Psoas muscle (tissue), 8 donors: ENCODE results near the gene MBD3L4. TPM values are rescaled to one million over a fixed set of nuclear protein-coding genes. Genes with fewer than 3 reads are reported as not detected.
"Not testable (repeated sequence)": the region's sequence is repeated elsewhere in the genome, so short reads cannot be mapped to it uniquely, and the experiment has no call there.

Source experiments
- ATAC-seq, 4 donors: fragments of 200-7000 bp; cut with Tn5 transposase; one replicate each; pipeline ENCODE4 v1.9.1; 2020; ENCODE audit warnings: moderate library complexity in 3 of 4, mild to moderate bottlenecking in 2 of 4
- DNase-seq, 2 donors: peaks; one replicate each; pipeline ENCODE4 v3.0.0-alpha.2; 2020
- H3K27ac ChIP-seq: fragments of 200-600 bp; one replicate; pipeline ENCODE4 v1.8.0; 2022
- H3K27me3 ChIP-seq, 3 donors: fragments of 200-600 bp in 1 of 3; one replicate each; pipeline versions ENCODE4 v1.6.1 to v1.8.0; 2013 to 2022; ENCODE audit warnings: low read length in 2 of 3, mild to moderate bottlenecking in 2 of 3, moderate library complexity in 1 of 3; ENCODE audit not compliant: insufficient read depth in 3 of 3
- H3K36me3 ChIP-seq, 2 donors: fragments of 200-600 bp in 1 of 2; one replicate each; pipeline versions ENCODE4 v1.6.1 to v1.8.0; 2013 to 2022; ENCODE audit warnings: low read depth in 1 of 2, mild to moderate bottlenecking in 1 of 2, moderate library complexity in 1 of 2; ENCODE audit not compliant: insufficient read depth in 1 of 2
- H3K4me1 ChIP-seq: fragments of 200-600 bp; one replicate; pipeline ENCODE4 v1.8.0; 2022
- H3K4me3 ChIP-seq: fragments of 200-600 bp; one replicate; pipeline ENCODE4 v1.8.0; 2022; ENCODE audit warnings: mild to moderate bottlenecking
- H3K9me3 ChIP-seq: fragments of 200-600 bp; one replicate; pipeline ENCODE4 v1.8.0; 2022
- WGBS, 3 donors: extraction: QIAGEN DNeasy Blood & Tissue Kit; methylation state at CpG; one replicate each; pipeline versions ENCODE4 v1.1.6 to v1.1.7; 2013; 5-methylcytosine and 5-hydroxymethylcytosine counted together
- intact Hi-C, 2 donors: fragments of 100-400 bp; cut with DNase I; formaldehyde crosslinking; loops; one replicate each; pipeline versions ENCODE4 v1.11.0 to v1.14.2; 2022
- long read RNA-seq, 2 donors: library from polyadenylated mRNA; unstranded; transcript quantifications; one replicate each; pipeline ENCODE4 v2.0.0, GENCODE V29; 2021
- polyA plus RNA-seq, 3 donors: library from polyadenylated mRNA; stranded (reverse); fragments of 200-250 nt; gene quantifications; one replicate each; pipeline ENCODE4 v1.2.3, GENCODE V29; 2013
- total RNA-seq, 4 donors: library from RNA; stranded (reverse); fragmentation: NEBNext Ultra II Directional in 2 of 4; extraction: Animal tissue kit (Norgen Biotek cat#: 25700) in 2 of 4; gene quantifications; one replicate each; pipeline versions ENCODE4 v1.2.1 to v1.2.4, GENCODE V29; 2021 to 2023
- TF ChIP-seq, protein P1 (sequence below): fragments of 200-600 bp; IDR thresholded peaks from one replicate; pipeline ENCODE4 v1.8.0; 2022; ENCODE audit warnings: antibody characterized with exemption
- donor health status: healthy with polysubstance abuse.
- donor health status: DM: no; HTN: no; CAD: no; lungs with moderate emphysema.
- donor health status: Bipolar disorder and iron deficiency.
- donor health status: healthy.
- donor health status: DM: yes; HTN: yes; CAD: no.
- donor health status: DM: no; HTN: no; CAD: no.
- donor health status: DM: no; HTN: no; CAD: no.
- donor health status: DM: yes; HTN: yes; CAD: no.

Gene MBD3L4
- total RNA-seq (not detected), polyA plus RNA-seq (not detected)
- long read RNA-seq, donor 1 = 0 reads
- long read RNA-seq, donor 2 = 0 reads

GRCh38 chr19:7040079-7040478 is at the start of gene MBD3L4:
Gene MBD3L4, minus strand, starts transcription at chr19:7040179. Its CDS starts 35 bp downstream, at chr19:7040144.
- H3K27me3 ChIP-seq, H3K36me3 ChIP-seq, H3K4me1 ChIP-seq, DNase-seq, ATAC-seq, H3K9me3 ChIP-seq, H3K4me3 ChIP-seq, intact Hi-C loops, H3K27ac ChIP-seq: not testable (repeated sequence)
- WGBS, 3 donors = no CpG with 5 or more reads among the region's 9 CpGs

DNA sequence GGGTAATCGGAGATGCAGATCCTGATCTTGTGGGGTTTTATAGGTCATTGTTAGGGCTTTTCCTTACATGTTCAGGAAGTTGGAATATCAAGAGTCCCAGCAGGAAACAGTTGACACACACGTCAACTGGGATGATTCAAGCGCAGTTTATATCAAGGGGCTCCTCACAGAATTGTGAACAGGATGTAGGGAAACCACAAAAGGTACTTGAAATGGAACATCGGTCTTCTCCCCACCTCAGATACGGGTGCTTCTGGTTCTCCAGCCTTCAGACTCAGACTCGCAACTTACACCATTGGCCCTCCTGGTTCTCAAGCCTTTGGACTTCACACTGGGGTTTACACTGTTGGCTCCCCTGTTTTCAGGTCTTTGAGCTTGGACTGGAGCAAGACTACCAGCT is 49.0 kb upstream of the MBD3L4 start:
- TF ChIP-seq, protein P1, sequence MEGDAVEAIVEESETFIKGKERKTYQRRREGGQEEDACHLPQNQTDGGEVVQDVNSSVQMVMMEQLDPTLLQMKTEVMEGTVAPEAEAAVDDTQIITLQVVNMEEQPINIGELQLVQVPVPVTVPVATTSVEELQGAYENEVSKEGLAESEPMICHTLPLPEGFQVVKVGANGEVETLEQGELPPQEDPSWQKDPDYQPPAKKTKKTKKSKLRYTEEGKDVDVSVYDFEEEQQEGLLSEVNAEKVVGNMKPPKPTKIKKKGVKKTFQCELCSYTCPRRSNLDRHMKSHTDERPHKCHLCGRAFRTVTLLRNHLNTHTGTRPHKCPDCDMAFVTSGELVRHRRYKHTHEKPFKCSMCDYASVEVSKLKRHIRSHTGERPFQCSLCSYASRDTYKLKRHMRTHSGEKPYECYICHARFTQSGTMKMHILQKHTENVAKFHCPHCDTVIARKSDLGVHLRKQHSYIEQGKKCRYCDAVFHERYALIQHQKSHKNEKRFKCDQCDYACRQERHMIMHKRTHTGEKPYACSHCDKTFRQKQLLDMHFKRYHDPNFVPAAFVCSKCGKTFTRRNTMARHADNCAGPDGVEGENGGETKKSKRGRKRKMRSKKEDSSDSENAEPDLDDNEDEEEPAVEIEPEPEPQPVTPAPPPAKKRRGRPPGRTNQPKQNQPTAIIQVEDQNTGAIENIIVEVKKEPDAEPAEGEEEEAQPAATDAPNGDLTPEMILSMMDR = no peak
- intact Hi-C loops = no loop called here
- 93 to 96% (median 96%) methylated on average over 6 of the region's 6 CpGs for WGBS, 3 donors
- Histone ChIP-seq H3K4me3 (no peak overlapping the region), H3K9me3 (peaks cover 62% of the 10 kb centered on the region), H3K4me1 (no peaks in the 10 kb centered on the region), H3K36me3 (peaks cover 22 to 38% of the 10 kb centered on the region in 2 donors), H3K27ac (no peak overlapping the region), H3K27me3 (no peaks in the 10 kb centered on the region)
- DNase-seq (no peak), ATAC-seq (no peak)

- DNase-seq (no peak), ATAC-seq (no peak)
- intact Hi-C loops = no loop called here
- Histone ChIP-seq H3K9me3 (peaks cover 87% of the 10 kb centered on the region), H3K27ac (no peak overlapping the region), H3K27me3 (no peaks in the 10 kb centered on the region), H3K36me3 (peaks cover 57 to 71% of the 10 kb centered on the region in 2 donors), H3K4me1 (no peaks in the 10 kb centered on the region), H3K4me3 (no peak overlapping the region)
- WGBS, 3 donors = 97 to 98% (median 97%) methylated on average over 15 of the region's 15 CpGs
- TF ChIP-seq, protein P1 = no peak
These were observed 43.3 kb upstream of the MBD3L4 start for GRCh38 chr19:7083076-7083956.

- Histone ChIP-seq H3K4me3 (no peak overlapping the region), H3K27ac (no peak overlapping the region), H3K36me3 (peaks cover 47 to 99% of the 10 kb centered on the region in 2 donors), H3K4me1 (no peaks in the 10 kb centered on the region), H3K9me3 (peaks cover 56% of the 10 kb centered on the region), H3K27me3 (no peaks in the 10 kb centered on the region)
- TF ChIP-seq, protein P1 = no peak
- no peak for DNase-seq
- 97 to 99% (median 97%) methylated on average over 2 of the region's 2 CpGs for WGBS, 3 donors
- no peak for ATAC-seq
- intact Hi-C loops = loop anchor here in 1 of 2 donors (10.0 kb wide), 1 partner anchor 1757 kb away; the partner anchor contains the start of genes MBD3L1 and ZNF558
These were observed 38.0 kb upstream of the MBD3L4 start for GRCh38 chr19:7078008-7078407.

DNA sequence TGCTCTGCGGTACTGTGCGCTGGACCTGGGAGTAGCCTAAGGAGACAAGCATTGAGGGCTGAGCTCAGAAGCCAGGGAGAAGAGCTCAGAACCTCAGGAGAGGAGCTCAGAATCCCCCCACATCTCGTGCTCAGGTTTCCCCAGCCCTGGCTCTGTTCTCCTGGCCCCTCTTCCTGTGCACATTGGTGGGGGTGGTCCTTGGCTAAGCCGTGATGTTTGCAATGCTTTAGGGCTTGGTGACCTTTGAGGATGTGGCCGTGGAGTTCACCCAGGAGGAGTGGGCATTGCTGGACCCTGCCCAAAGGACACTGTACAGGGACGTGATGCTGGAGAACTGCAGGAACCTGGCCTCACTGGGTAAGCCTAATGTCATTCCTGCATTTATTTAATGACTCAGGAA is 36.2 kb upstream of the MBD3L4 start:
- Histone ChIP-seq H3K9me3 (peaks cover 37% of the 10 kb centered on the region), H3K27ac (no peak overlapping the region), H3K27me3 (no peaks in the 10 kb centered on the region), H3K4me3 (no peak overlapping the region), H3K36me3 (peaks cover 41 to 99% of the 10 kb centered on the region in 2 donors), H3K4me1 (no peaks in the 10 kb centered on the region)
- 96 to 98% (median 97%) methylated on average over 6 of the region's 6 CpGs for WGBS, 3 donors
- no peak for ATAC-seq
- TF ChIP-seq, protein P1 = no peak
- DNase-seq = no peak
- intact Hi-C loops = loop anchor here in 1 of 2 donors (10.0 kb wide), 1 partner anchor 1759 kb away; the partner anchor contains the start of genes MBD3L1 and ZNF558
